H1 (cell line): ENCODE results near the gene FOSL2. TPM values are rescaled to one million over a fixed set of nuclear protein-coding genes. Genes with fewer than 3 reads are reported as not detected.

Experiments
- CTBP2 ChIP-seq: IDR thresholded peaks from 2 replicates; pipeline ENCODE4 v1.7.0; 2011; ENCODE audit warnings: borderline replicate concordance, mild to moderate bottlenecking, moderate library complexity, mixed read lengths, low read length; ENCODE audit not compliant: insufficient read depth, insufficient read length
- polyA plus RNA-seq, 7 experiments: library from polyadenylated mRNA; depleted of rRNA in 3 of 7; stranded (reverse) in 5 of 7; unstranded in 2 of 7; fragments of >200 nt in 5 of 7; fragments of 200-250 nt in 2 of 7; gene quantifications; 1 replicate in 5 of 7; 2 replicates in 1 of 7; 4 replicates in 1 of 7; pipeline versions ENCODE4 v1.2.1 to v1.2.3, GENCODE V29; 2011 to 2013; ENCODE audit warnings: missing spikeins in 2 of 7, mixed read lengths in 2 of 7
- total RNA-seq: library from RNA; stranded (reverse); fragmentation: NEBNext Ultra II Directional; extraction: Animal tissue kit (Norgen Biotek cat#: 25700); gene quantifications from 2 replicates; pipeline ENCODE4 v1.2.1, GENCODE V29; 2021

FOSL2 gene
- total and polyA plus RNA-seq, 2 of the 8 experiments (the other 6 are each of a cell fraction or from before 2014, with no cell fraction given): 1.5 to 4.5 TPM

DNA sequence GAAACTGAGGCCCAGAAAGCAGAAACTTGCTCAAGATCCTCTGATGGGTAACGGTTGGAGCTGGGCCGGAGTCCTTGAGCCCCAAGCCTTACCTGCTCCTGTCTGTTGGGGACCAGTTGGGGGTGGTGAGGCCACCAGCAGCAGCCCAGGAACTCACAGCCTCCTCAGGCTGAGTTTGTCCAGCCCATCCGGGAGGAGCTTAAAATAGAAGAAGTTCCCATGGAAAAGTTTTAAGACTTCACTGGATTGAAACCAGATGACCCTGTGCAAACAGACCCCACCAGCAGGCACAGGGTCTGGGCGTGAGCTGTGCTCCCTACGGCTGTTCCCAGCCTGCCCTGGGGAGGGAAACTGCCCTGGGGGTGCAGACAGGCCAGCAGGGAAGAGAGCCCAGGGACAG is 40.6 kb upstream of the FOSL2 start (continued):
- TF ChIP-seq CTBP2: no peak
